Right hindlimb (tissue), 1 donor: ENCODE data around the gene LIMS1.
A peak's percentile ranks its signal among the peaks of the same experiment; 100 is the strongest.
"Not testable (repeated sequence)": the region's sequence is repeated elsewhere in the genome, so short reads cannot be mapped to it uniquely, and the experiment has no call there.

Experiments
- DNase-seq: peaks from one replicate; pipeline ENCODE4 v3.0.0-alpha.2; 2018

Gene LIMS1

GRCh38 chr2:108533832-108534583 lies at the start of gene LIMS1:
LIMS1 (plus strand) TSS chr2:108534470; CDS start chr2:108534563, 93 bp downstream.
- DNase-seq = peak; percentile 95

GRCh38 chr2:108485253-108485652 lies 49.0 kb upstream of the LIMS1 start:
- DNase-seq = no peak

DNA sequence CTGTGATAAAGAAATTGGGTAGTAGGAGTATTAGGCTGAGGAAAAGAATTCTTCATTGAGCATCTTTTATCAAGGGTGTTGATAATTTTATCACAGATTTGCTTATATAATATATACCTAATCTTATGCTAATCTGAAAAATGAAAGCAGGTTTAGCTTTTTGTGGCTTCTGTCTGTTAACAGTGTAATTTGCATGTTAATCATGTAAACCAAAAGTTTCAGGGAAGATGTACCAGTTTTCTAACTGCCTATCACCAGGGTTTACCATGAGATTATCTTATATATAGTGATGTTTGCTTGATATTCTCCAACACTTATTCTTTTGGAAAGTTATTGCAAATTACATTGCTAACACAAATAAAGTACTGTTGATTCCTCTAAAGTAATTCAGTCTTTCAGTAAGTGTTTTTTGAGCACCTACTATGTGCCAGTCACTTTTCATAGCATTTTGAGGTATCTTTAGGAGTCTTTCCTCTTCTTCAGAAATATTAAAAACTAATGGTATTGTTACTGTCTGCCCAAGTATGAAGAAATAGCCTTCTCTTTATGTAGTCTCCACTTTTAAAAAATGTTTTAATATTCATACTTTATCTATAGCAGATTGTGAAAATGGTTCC lies 43.7 kb upstream of the LIMS1 start:
- no peak for DNase-seq

GRCh38 chr2:108491848-108492247 lies 42.4 kb upstream of the LIMS1 start:
- no peak for DNase-seq

- DNase-seq = no peak
These were observed 41.9 kb upstream of the LIMS1 start for GRCh38 chr2:108492364-108492763.

GRCh38 chr2:108496167-108496566 lies 38.1 kb upstream of the LIMS1 start:
- not testable (repeated sequence) for DNase-seq

DNA sequence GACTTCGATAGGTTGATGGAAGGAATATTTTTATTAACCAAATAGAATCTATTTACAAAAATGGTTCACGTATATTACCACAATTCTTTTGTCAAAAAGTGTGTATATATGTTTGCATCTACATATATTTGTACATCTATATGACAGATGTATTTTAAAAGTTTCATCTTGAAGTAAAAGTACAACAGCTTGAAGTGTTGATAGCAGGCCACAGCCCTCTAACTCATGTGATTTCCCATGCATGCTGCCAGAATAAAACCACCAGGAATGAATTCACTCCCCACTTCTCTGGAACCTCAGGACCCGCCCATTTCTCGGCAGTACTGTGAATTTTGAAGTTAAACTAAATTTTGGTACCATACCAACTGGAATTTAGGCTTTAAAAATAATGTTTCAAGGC lies 26.6 kb upstream of the LIMS1 start:
- not testable (repeated sequence) for DNase-seq

GRCh38 chr2:108512431-108512830 lies 21.8 kb upstream of the LIMS1 start:
- DNase-seq = not testable (repeated sequence)

DNA sequence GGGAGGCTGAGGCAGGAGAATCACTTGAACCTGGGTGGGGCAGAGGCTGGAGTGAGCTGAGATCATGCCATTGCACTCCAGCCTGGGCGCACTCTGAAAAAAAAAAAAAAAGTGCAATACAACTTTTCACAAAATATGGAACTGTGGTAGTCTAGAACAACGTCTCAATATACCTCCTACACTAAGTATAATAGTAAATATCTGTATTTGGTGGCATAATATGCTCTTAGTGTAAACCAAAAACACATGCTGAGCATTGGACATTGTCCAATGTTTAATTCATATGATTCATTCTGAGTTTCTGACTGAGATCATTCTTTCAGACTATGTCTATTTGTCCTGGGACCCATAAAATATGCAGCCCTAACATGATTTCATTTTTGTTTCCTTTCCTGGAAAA lies 19.8 kb upstream of the LIMS1 start:
- not testable (repeated sequence) for DNase-seq

DNA sequence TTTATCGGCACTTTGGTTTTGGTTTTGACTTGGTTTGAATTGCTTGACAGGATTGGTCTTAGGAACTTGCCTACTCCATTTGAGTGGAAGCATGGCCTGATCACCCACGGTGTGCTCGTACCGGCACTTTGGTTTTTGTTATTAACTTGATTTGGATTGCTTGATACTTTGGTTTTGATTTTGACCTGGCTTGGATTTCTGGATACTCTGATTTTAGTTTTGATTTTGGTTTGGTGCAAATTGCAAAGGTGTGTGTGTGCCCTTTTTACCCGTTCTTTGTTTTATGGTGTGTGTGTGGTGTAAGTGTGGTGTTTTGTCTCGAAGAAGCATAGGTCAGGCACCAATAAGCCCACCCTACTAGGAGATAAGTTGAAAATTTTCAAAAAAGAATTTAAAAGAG lies 9.6 kb upstream of the LIMS1 start:
- not testable (repeated sequence) for DNase-seq

DNA sequence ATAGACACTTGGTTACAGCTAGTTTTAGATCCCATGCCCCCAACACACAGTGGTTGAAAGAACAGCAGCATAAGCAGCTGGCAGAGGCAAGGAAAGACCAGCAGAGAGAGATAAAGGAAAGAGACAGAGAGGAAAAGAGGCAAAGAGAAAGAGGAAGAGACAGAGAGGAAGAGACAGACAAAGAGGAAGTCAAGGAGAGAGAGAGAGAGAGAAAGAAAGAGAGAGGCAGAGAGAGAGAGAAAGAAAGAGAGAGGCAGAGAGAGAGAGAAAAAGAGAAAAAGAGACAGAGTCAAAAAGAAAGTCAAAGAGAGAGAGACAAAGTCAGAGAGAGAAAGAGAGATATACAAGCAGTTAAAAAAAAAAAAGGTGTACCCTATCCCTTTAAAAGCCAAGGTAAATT lies 9.0 kb upstream of the LIMS1 start:
- not testable (repeated sequence) for DNase-seq

GRCh38 chr2:108531674-108532055 lies 2.6 kb upstream of the LIMS1 start:
- no peak for DNase-seq

DNA sequence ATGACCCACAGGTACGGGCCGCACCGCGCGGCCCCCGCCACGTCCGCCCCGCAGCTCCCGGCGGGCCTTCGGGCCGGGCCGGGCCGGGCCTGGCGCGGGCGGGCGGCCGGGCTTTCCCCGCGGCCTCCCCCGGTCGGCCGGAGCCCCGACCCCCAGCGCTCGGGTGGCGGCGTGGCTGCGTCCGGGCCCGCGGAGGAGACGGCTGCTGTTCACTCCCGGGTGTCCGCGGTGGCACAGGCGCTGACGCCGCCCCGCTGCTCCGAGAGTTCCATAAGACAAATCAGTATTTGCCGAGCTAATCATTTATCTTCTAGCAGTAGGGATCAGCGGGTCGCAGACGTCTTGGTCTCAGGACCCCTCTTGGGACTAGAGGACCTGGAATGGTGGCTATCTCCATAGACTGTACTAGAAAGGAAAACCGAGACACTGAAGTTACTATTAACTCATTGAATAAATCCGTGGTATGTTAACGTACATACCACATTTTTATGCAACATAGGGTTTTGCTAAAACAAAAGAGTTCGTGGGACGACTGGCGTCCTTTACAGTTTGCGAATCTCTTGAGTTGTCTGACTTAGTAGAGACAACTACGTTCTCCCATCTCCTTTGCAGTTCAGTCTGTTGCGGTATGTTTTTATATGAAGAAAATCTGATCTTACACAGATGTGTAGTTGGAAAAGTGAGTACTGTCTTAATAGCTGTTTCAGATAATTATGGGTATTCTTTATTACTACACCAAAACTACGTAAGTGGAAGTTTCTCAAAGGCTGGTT lies 500 bp downstream of the LIMS1 start:
- peak; percentile 57 for DNase-seq

DNA sequence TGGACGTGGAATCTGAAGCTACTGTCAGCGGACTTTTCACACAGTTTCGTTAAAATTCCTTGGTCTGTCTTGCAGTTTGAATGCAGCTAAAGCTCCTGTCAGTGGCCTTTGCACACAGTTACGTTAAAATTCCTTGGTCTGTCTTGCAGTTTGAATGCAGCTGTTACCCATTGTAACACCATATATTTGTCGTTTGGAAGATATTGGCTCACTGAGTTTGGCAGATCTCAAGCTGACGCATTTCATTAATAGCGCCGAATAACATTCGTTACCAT lies 1.0 kb downstream of the LIMS1 start:
- no peak for DNase-seq

DNA sequence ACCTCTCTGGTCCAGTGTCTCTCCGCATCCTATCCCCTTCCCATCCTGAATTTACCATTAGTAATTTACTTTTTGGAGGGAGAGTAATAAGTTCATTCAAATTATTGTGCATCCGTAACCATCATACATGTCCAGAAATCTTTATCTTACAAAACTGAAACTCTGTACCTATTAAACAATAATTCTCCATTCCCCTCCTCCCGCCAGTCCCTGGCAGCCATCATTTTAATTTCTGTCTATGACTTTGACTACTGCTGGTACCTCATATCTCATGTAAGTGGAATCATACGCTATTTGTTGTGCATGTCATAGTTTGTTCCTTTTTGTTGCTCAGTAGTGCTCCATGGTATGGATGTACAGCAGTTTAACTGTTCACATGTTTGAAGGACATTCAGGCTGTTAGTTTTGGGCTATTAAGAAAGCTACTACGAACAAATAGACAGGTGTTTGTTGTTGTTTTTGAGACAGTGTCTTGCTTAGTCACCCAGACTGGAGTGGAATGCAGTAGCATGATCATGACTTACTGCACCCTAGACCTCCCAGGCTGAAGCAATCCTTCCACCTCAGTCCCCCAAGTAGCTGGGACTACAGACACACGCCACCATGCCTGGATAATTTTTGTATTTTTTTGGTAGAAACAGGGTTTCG lies 2.0 kb downstream of the LIMS1 start:
- no peak for DNase-seq

GRCh38 chr2:108536911-108537310 lies 2.6 kb downstream of the LIMS1 start:
- DNase-seq = no peak

DNA sequence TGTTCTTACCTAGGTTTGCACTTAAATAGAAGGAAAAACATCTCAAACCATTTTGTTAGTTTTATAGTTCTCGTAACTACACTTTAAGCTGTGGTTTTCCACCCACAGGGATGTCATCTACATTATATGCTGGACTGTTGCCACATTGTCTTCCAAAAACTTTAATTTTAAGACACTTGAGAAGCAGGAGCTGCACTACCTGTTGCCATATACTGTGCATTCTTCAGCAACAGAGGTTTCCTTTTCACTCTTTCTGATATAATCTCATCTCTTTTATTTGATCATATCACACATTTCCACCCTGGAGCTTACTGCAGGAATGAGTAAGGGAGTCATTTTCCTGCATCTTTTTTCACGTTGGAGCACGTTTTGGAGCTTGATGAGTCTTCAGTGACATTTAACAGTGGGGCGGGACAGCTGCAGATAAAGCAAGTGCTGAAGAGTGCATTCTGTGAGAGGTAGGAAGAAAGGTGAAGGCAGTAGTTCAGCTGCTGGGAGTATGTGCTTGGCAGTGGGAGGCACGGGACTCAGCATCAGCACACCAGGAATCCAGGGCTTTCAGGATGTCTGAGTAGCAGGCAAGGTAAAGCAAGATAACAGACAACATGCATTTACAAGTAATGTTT lies 3.8 kb downstream of the LIMS1 start:
- DNase-seq = no peak

DNA sequence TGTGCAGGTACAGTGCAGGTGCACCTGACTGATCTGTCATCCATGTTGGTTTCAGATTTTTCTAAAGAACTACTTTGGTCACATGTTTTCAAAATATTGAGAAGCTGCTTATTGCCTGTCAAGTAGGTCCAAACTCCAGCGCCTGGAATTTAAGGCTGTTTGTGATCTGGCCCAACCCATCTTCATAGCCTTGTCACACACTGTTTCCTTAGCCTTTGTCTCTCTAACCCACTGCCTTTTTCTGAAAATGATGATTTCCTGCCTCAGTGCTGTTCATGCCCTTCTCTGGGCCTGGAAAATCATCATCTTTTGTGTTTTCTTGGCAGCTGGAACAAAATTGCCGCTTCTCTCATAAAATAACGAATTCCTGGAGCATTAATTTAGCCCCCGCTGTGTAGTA lies 7.2 kb downstream of the LIMS1 start:
- DNase-seq = no peak

DNA sequence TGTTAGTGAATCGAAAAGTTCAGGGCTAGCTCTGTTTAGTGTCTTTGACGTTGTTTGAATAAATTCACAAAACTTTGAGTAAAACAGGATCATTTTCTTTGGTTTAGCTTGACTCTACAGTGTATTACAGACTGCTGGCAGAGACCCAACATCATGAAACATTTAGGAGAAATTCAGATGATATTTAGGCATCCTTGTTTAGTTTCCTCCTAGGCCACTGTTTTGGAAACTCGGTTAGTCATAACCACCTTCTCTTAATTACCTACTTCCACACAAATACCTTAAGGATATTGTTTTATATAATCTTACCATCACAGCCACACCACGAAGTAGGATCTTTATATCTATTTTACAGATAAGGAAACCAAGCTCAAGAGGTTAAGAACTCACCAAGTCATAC lies 7.8 kb downstream of the LIMS1 start:
- no peak for DNase-seq

DNA sequence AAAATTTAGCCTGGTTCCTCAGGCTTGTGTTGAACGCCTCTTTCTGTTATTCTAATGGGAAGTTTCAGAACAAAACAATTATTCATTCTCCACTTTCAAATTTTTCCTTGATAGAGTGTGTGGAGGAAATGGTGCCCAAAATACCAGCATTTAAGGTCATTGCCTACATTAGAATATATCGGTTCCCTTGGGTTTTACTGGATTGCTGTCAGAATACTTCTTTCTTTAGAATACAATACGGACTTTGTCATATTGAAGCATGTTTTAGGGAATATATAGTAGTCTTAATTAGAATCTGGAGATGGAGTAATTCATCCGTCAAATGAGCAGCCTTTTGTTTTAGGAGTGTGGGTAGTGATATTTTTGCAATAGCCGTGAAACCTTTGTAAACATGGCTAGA lies 13.3 kb downstream of the LIMS1 start:
- DNase-seq = no peak

GRCh38 chr2:108548208-108549003 lies 14.1 kb downstream of the LIMS1 start:
- DNase-seq = no peak

DNA sequence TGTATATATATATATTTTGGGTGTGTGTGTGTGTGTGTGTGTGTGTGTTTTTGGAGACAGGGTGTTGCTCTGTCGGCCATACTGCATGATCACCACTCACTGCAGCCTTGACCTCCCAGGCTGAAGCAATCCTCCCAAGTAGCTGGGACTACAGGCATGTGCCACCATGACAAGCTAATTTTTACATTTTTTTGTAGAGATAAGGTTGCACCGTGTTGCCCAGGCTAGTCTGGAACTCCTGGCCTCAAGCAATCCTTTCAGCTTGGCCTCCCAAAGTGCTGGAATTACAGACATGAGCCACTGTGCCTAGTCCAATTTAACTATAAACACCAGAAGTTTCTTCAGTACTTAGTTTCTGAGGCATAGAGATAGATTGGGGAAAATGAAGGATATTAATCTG lies 18.3 kb downstream of the LIMS1 start:
- no peak for DNase-seq
